K562 (cell line): ENCODE data around the gene VPS35L. TPM values are rescaled to one million over a fixed set of nuclear protein-coding genes. Genes with fewer than 3 reads are reported as not detected.

Source experiments
- ATAC-seq: fragments of 200-7000 bp; cut with Tn5 transposase; 3 replicates; pipeline ENCODE4 v1.9.1; 2020; ENCODE audit warnings: moderate library complexity
- BruUV-seq: library from RNA; stranded (reverse); fragments of 400-500 nt; replicated peaks from 2 replicates; lab custom pipeline; 2021; lab: Mats Ljungman, UMichigan
- CTCF ChIA-PET: fragments of 300-600 bp; formaldehyde crosslinking; extraction: SDS; loops from one replicate; lab custom pipeline; 2021; ENCODE audit warnings: low intra/inter-chr PET ratio; lab: Yijun Ruan, JAX
- POLR2A ChIA-PET: fragments of 300-600, 350-650 bp; sonication (Branson Sonifier 250); formaldehyde crosslinking; extraction: SDS; loops from one replicate; lab custom pipeline; 2021; ENCODE audit warnings: antibody characterized with exemption, inconsistent platforms; lab: Yijun Ruan, JAX
- DNase-seq, 4 experiments: peaks; one replicate each; pipeline versions ENCODE4 v3.0.0 to v3.0.0-alpha.2; 2011 to 2018; ENCODE audit warnings: low spot score in 3 of 4, mixed read lengths in 3 of 4; ENCODE audit errors: extremely low read depth in 1 of 4
- FAIRE-seq: peaks from 2 replicates; lab custom pipeline; 2011; peaks lifted over from hg19 to GRCh38; lab: Jason Lieb, UNC
- H2AFZ ChIP-seq: 2 replicates; pipeline ENCODE4 v1.6.0; 2011; ENCODE audit warnings: low read depth, low read length, control low read depth, inconsistent platforms
- H3K27ac ChIP-seq: fragments of 200-600 bp; 3 replicates; pipeline ENCODE4 v1.8.0; 2011; ENCODE audit warnings: low read depth, mild to moderate bottlenecking, control low read depth, inconsistent platforms, low read length, moderate library complexity, mixed read lengths; ENCODE audit errors: extremely low read depth
- H3K27me3 ChIP-seq, 2 experiments: fragments of 300-600 bp in 1 of 2; 2 replicates in 1 of 2; 3 replicates in 1 of 2; pipeline versions ENCODE4 v1.6.0 to v1.8.0; 2011; ENCODE audit warnings: inconsistent platforms in 2 of 2, low read length in 2 of 2, mild to moderate bottlenecking in 1 of 2, mixed read lengths in 1 of 2, moderate library complexity in 1 of 2; ENCODE audit not compliant: control insufficient read depth in 2 of 2, insufficient read depth in 2 of 2
- H3K36me3 ChIP-seq: fragments of 300-600 bp; 3 replicates; pipeline ENCODE4 v1.8.0; 2011; ENCODE audit warnings: mild to moderate bottlenecking, low read length, inconsistent platforms; ENCODE audit not compliant: control insufficient read depth, insufficient read depth
- H3K4me1 ChIP-seq, 2 experiments: fragments of 200-600 bp in 1 of 2; replicated peaks in 1 of 2; 2 replicates in 1 of 2; 3 replicates in 1 of 2; pipeline versions ENCODE4 v1.5.1 to v1.8.0; 2011; ENCODE audit warnings: inconsistent platforms in 2 of 2, low read length in 2 of 2, mild to moderate bottlenecking in 1 of 2, mixed read lengths in 1 of 2, moderate library complexity in 1 of 2; ENCODE audit not compliant: control insufficient read depth in 2 of 2, insufficient read depth in 2 of 2
- H3K4me2 ChIP-seq: 2 replicates; pipeline ENCODE4 v1.6.1; 2011; ENCODE audit warnings: low read length, control low read depth, inconsistent platforms, mixed read lengths; ENCODE audit not compliant: insufficient read depth
- H3K4me3 ChIP-seq: fragments of 200-600 bp; sonication (generic), shearing (Covaris generic); 2 replicates; pipeline ENCODE4 v1.5.1; 2016; ENCODE audit warnings: control low read depth, inconsistent platforms
- H3K79me2 ChIP-seq: fragments of 200-600 bp; 3 replicates; pipeline ENCODE4 v1.8.0; 2011; ENCODE audit warnings: low read length, inconsistent platforms; ENCODE audit not compliant: control insufficient read depth, insufficient read depth
- H3K9ac ChIP-seq, 2 experiments: 2 replicates each; pipeline versions ENCODE4 v1.6.0 to v1.6.1; 2011; ENCODE audit warnings: low read depth in 2 of 2, low read length in 2 of 2, control low read depth in 1 of 2, inconsistent platforms in 1 of 2, mild to moderate bottlenecking in 1 of 2, mixed read lengths in 1 of 2; ENCODE audit not compliant: insufficient read depth in 1 of 2
- H3K9me1 ChIP-seq: one replicate; pipeline ENCODE4 v1.6.0; 2011; ENCODE audit warnings: inconsistent platforms, mild to moderate bottlenecking, low read length, moderate library complexity; ENCODE audit not compliant: control insufficient read depth, insufficient read depth
- H3K9me3 ChIP-seq: replicated peaks from 2 replicates; pipeline ENCODE4 v1.5.1; 2011; ENCODE audit warnings: low read depth, low read length, inconsistent platforms; ENCODE audit not compliant: control insufficient read depth, insufficient read depth
- H4K20me1 ChIP-seq: replicated peaks from 2 replicates; pipeline ENCODE4 v1.6.1; 2011; ENCODE audit warnings: low read length, inconsistent platforms, mixed read lengths; ENCODE audit not compliant: control insufficient read depth, insufficient read depth
- CTCFL ChIP-seq: IDR thresholded peaks from 2 replicates; pipeline ENCODE4 v1.6.1; 2011; ENCODE audit warnings: borderline replicate concordance, low read depth, mild to moderate bottlenecking, moderate library complexity, low read length; ENCODE audit not compliant: insufficient read depth, poor library complexity, severe bottlenecking
- E2F6 ChIP-seq, 2 experiments: IDR thresholded peaks; 2 replicates each; pipeline ENCODE4 v1.6.1; 2011; ENCODE audit warnings: borderline replicate concordance in 1 of 2, control low read depth in 1 of 2, low read depth in 1 of 2, low read length in 1 of 2, mild to moderate bottlenecking in 1 of 2, mixed read lengths in 1 of 2, moderate library complexity in 1 of 2; ENCODE audit not compliant: insufficient read depth in 1 of 2, insufficient read length in 1 of 2, poor library complexity in 1 of 2, severe bottlenecking in 1 of 2; ENCODE audit errors: extremely low read depth in 1 of 2
- ETV6 ChIP-seq, 3 experiments: fragments of 150-350 bp in 1 of 3; sonication (generic) in 1 of 3; formaldehyde crosslinking in 1 of 3; IDR thresholded peaks; 2 replicates each; pipeline versions ENCODE4 v1.6.1 to v1.8.0; 2014 to 2022; ENCODE audit warnings: borderline replicate concordance in 2 of 3, low read depth in 2 of 3, antibody characterized with exemption in 1 of 3, low read length in 1 of 3, mild to moderate bottlenecking in 1 of 3, missing genetic modification reagents in 1 of 3
- HNRNPK ChIP-seq: fragments of 200-400 bp; formaldehyde crosslinking; IDR thresholded peaks from one replicate; pipeline ENCODE4 v1.6.1; 2018; ENCODE audit warnings: mild to moderate bottlenecking, low read depth, low read length; ENCODE audit not compliant: poor library complexity, severe bottlenecking
- NR4A1 ChIP-seq, 2 experiments: fragments of 250-450 bp in 1 of 2; fragments of 450-650 bp in 1 of 2; sonication (Bioruptor Pico) in 1 of 2; IDR thresholded peaks; 2 replicates each; pipeline versions ENCODE4 v1.4.0 to v1.6.1; 2016 to 2020; ENCODE audit warnings: mild to moderate bottlenecking in 2 of 2, missing compliant biosample characterization in 1 of 2, missing genetic modification characterization in 1 of 2, moderate library complexity in 1 of 2
- ZNF143 ChIP-seq: sonication (generic); formaldehyde crosslinking; IDR thresholded peaks from 2 replicates; pipeline ENCODE4 v1.9.0; 2022; ENCODE audit warnings: mild to moderate bottlenecking, missing genetic modification reagents
- ZNF75A ChIP-seq: fragments of 450-650 bp; formaldehyde crosslinking; IDR thresholded peaks from 2 replicates; pipeline ENCODE4 v1.4.0; 2020; ENCODE audit warnings: mild to moderate bottlenecking
- ZNF830 ChIP-seq: fragments of 250-450 bp; sonication (Bioruptor Pico); IDR thresholded peaks from 2 replicates; pipeline ENCODE4 v1.5.0; 2021; ENCODE audit warnings: mild to moderate bottlenecking
- WGBS: fragments of 100-300 bp; shearing (Covaris generic); methylation state at CpG from one replicate; pipeline ENCODE4 v1.1.6; 2016; ENCODE audit warnings: low coverage, mixed read lengths; ENCODE audit not compliant: insufficient coverage; ENCODE audit errors: missing lambda C conversion rate; 5-methylcytosine and 5-hydroxymethylcytosine counted together
- in situ Hi-C: fragments of 300-500 bp; cut with MboI; formaldehyde crosslinking; loops from 4 replicates; pipeline ENCODE4 v1.15.0; 2018; ENCODE audit warnings: inconsistent platforms, mixed read lengths
- intact Hi-C: fragments of 100-400 bp; cut with micrococcal nuclease; formaldehyde crosslinking; loops from 2 replicates; pipeline ENCODE4 v1.14.2; 2022
- polyA plus RNA-seq, 8 experiments: library from polyadenylated mRNA; depleted of rRNA in 4 of 8; stranded (reverse) in 5 of 8; unstranded in 3 of 8; fragments of >200 nt; fragmentation: Nextera tagmentation in 2 of 8; fragmentation: Illumina TruSeq in 1 of 8; extraction: Ambion mirVana in 2 of 8; extraction: Trizol in 1 of 8; gene quantifications; 2 replicates each; pipeline versions ENCODE4 v1.2.1 to v1.2.3, GENCODE V29; 2011 to 2014; ENCODE audit warnings: inconsistent platforms in 1 of 8, missing spikeins in 1 of 8
- total RNA-seq, 7 experiments: library from RNA; depleted of rRNA in 6 of 7; stranded (reverse); fragments of >200 nt in 6 of 7; fragmentation: Illumina TruSeq in 2 of 7; extraction: Trizol in 2 of 7; gene quantifications; 2 replicates each; pipeline versions ENCODE4 v1.2.1 to v1.2.3, GENCODE V29; 2011 to 2021; ENCODE audit warnings: low replicate concordance in 1 of 7

The VPS35L gene
- total and polyA plus RNA-seq, 9 of the 15 experiments (the other 6 are each of a cell fraction or from before 2014, with no cell fraction given) = 10.2 to 30.4 (median 20.1) TPM

GRCh38 chr16:19625039-19625438 lies 69.5 kb downstream of the VPS35L start:
- CTCF ChIA-PET = no interaction called here

GRCh38 chr16:19636436-19637267 lies 81.1 kb downstream of the VPS35L start:
- in situ Hi-C loops = no loop called here
- ATAC-seq = no peak
- H4K20me1 ChIP-seq = no peaks in the 10 kb centered on the region
- WGBS = 53% methylated on average over 7 of the region's 7 CpGs
- H3K9ac ChIP-seq = no peak overlapping the region
- intact Hi-C loops = no loop called here
- H3K27ac ChIP-seq = no peak overlapping the region
- no peaks in the 10 kb centered on the region for H3K9me1 ChIP-seq
- no peak for DNase-seq
- no peak for FAIRE-seq
- H3K9me3 ChIP-seq = no peaks in the 10 kb centered on the region
- peaks cover 10% of the 10 kb centered on the region; the same call in 1 of the 3 replicates for H3K36me3 ChIP-seq
- no peaks in the 10 kb centered on the region for H3K4me1 ChIP-seq
- ChIA-PET POLR2A (no interaction called here), CTCF (no interaction called here)
- no peaks in the 10 kb centered on the region for H3K27me3 ChIP-seq
- H3K4me3 ChIP-seq = no peak overlapping the region
- no peak overlapping the region for H2AFZ ChIP-seq
- no peak overlapping the region for H3K4me2 ChIP-seq
- no TSS peak for BruUV-seq
- no peaks in the 10 kb centered on the region for H3K79me2 ChIP-seq
- TF ChIP-seq NR4A1 (CRISPR knock-in tag; IDR thresholded peaks at IDR 0.05) = no peak
- TF ChIP-seq NR4A1 (tag; IDR thresholded peaks at IDR 0.05) = no peak
- TF ChIP-seq HNRNPK = no peak
- no peak for TF ChIP-seq ZNF830 (CRISPR knock-in tag)
- no peak for TF ChIP-seq E2F6 (IDR thresholded peaks at IDR 0.05; ENCODE audit: borderline replicate concordance in 1 of 2, extremely low read depth in 1 of 2, insufficient read depth in 1 of 2, insufficient read length in 1 of 2, low read depth in 1 of 2, low read length in 1 of 2, poor library complexity in 1 of 2, severe bottlenecking in 1 of 2)
- no peak for TF ChIP-seq CTCFL
- TF ChIP-seq ETV6 (IDR thresholded peaks at IDR 0.05; ENCODE audit: borderline replicate concordance in 1 of 2, low read depth in 2 of 2, low read length in 1 of 2) = no peak
- TF ChIP-seq ETV6 (CRISPR knock-in tag; IDR thresholded peaks at IDR 0.05; ENCODE audit: borderline replicate concordance) = no peak

More at GRCh38 chr16:19625039-19625438, 69.5 kb downstream of the VPS35L start:
- Histone ChIP-seq H3K4me1 (no peaks in the 10 kb centered on the region), H3K9me1 (no peaks in the 10 kb centered on the region), H4K20me1 (no peaks in the 10 kb centered on the region), H3K27ac (no peak overlapping the region), H3K4me3 (no peak overlapping the region), H3K9ac (no peak overlapping the region), H3K27me3 (no peaks in the 10 kb centered on the region), H3K79me2 (no peaks in the 10 kb centered on the region), H2AFZ (no peak overlapping the region), H3K36me3 (no peaks in the 10 kb centered on the region), H3K4me2 (no peak overlapping the region), H3K9me3 (no peaks in the 10 kb centered on the region)
- WGBS = 48% methylated on average over 5 of the region's 6 CpGs
- no peak for TF ChIP-seq ZNF143
- no peak for TF ChIP-seq ZNF75A (CRISPR knock-in tag)
- ATAC-seq (no peak), DNase-seq (no peak), FAIRE-seq (no peak)
- in situ Hi-C loops = no loop called here
- POLR2A ChIA-PET = no interaction called here
- no TSS peak for BruUV-seq
- intact Hi-C loops = no loop called here
